PC-3 (cell line): ENCODE measurements around the gene TMEM259. TPM values are rescaled to one million over a fixed set of nuclear protein-coding genes. Genes with fewer than 3 reads are reported as not detected.

ENCODE experiments used
- ATAC-seq: fragments of 200-7000 bp; cut with Tn5 transposase; 2 replicates; pipeline ENCODE4 v1.9.1; 2020; ENCODE audit warnings: mild to moderate bottlenecking, moderate library complexity
- BruUV-seq: library from RNA; stranded (reverse); fragments of 400-500 nt; replicated peaks from 2 replicates; lab custom pipeline; 2021; lab: Mats Ljungman, UMichigan
- CTCF ChIA-PET: fragments of 300-600 bp; sonication (Branson Sonifier 250); formaldehyde crosslinking; loops from one replicate; lab custom pipeline; 2022; ENCODE audit warnings: antibody characterized with exemption; lab: Charles Lee
- POLR2A ChIA-PET: fragments of 300-600 bp; sonication (Branson Sonifier 250); formaldehyde crosslinking; loops from one replicate; lab custom pipeline; 2022; ENCODE audit warnings: antibody characterized with exemption; ENCODE audit not compliant: unreplicated experiment; lab: Charles Lee
- DNase-seq: peaks from one replicate; pipeline ENCODE4 v3.0.0-alpha.2; 2015
- H2AFZ ChIP-seq: fragments of 300-600 bp; sonication (generic); 2 replicates; pipeline ENCODE4 v1.6.0; 2016; ENCODE audit warnings: antibody characterized with exemption, low read length
- H3F3A ChIP-seq: fragments of 300-600 bp; sonication (generic); one replicate; pipeline ENCODE4 v1.6.0; 2017; ENCODE audit warnings: antibody characterized with exemption, low read length, control low read depth, mild to moderate bottlenecking; ENCODE audit not compliant: unreplicated experiment
- H3K27ac ChIP-seq: fragments of 300-600 bp; sonication (generic); 2 replicates; pipeline ENCODE4 v1.5.1; 2016; ENCODE audit warnings: mild to moderate bottlenecking, low read length
- H3K27me3 ChIP-seq: fragments of 300-600 bp; sonication (generic); 2 replicates; pipeline ENCODE4 v1.6.1; 2016; ENCODE audit warnings: low read length, mixed read lengths
- H3K36me3 ChIP-seq: fragments of 300-600 bp; sonication (generic); 2 replicates; pipeline ENCODE4 v1.6.1; 2016; ENCODE audit warnings: low read depth, mixed run types, low read length, mixed read lengths
- H3K4me1 ChIP-seq: fragments of 300-600 bp; sonication (generic); 2 replicates; pipeline ENCODE4 v1.5.1; 2016; ENCODE audit warnings: low read length; ENCODE audit not compliant: insufficient read depth
- H3K4me2 ChIP-seq: fragments of 300-600 bp; sonication (generic); 2 replicates; pipeline ENCODE4 v1.6.0; 2016; ENCODE audit warnings: low read length
- H3K4me3 ChIP-seq: fragments of 300-600 bp; sonication (generic); 2 replicates; pipeline ENCODE4 v1.5.1; 2016; ENCODE audit warnings: mild to moderate bottlenecking, low read length, mixed read lengths
- H3K79me2 ChIP-seq: fragments of 300-600 bp; sonication (generic); 2 replicates; pipeline ENCODE4 v1.6.1; 2017; ENCODE audit warnings: low read length, mixed read lengths
- H3K9ac ChIP-seq: fragments of 300-600 bp; sonication (generic); 2 replicates; pipeline ENCODE4 v1.6.0; 2016; ENCODE audit warnings: mild to moderate bottlenecking, low read length
- H3K9me2 ChIP-seq: fragments of 300-600 bp; sonication (generic); replicated peaks from 2 replicates; pipeline ENCODE4 v1.6.1; 2016; ENCODE audit warnings: mixed run types, low read length, mixed read lengths
- H3K9me3 ChIP-seq: fragments of 300-600 bp; sonication (generic); 2 replicates; pipeline ENCODE4 v1.6.1; 2016; ENCODE audit warnings: low read length, mixed read lengths
- H4K20me1 ChIP-seq: fragments of 300-600 bp; sonication (generic); 2 replicates; pipeline ENCODE4 v1.6.1; 2016; ENCODE audit warnings: low read length, mixed read lengths
- EZH2 ChIP-seq: fragments of 300-600 bp; sonication (generic); IDR thresholded peaks from one replicate; pipeline ENCODE4 v1.6.1; 2017; ENCODE audit warnings: antibody characterized with exemption, mild to moderate bottlenecking, low read length; ENCODE audit not compliant: unreplicated experiment
- EZH2phosphoT487 ChIP-seq: fragments of 300-600 bp; sonication (generic); IDR thresholded peaks from 2 replicates; pipeline ENCODE4 v1.6.1; 2018; ENCODE audit warnings: mild to moderate bottlenecking, antibody characterized with exemption, low read length, borderline replicate concordance
- intact Hi-C: fragments of 100-400 bp; cut with micrococcal nuclease; formaldehyde crosslinking; loops from 2 replicates; pipeline ENCODE4 v1.9.0; 2023
- total RNA-seq: library from RNA; depleted of rRNA; stranded (reverse); fragments of >200 nt; gene quantifications from 2 replicates; pipeline ENCODE4 v1.2.3, GENCODE V29; 2014
- TF ChIP-seq, protein P1 (sequence below): fragments of 300-600 bp; sonication (generic); conservative IDR thresholded peaks from 2 replicates; pipeline ENCODE4 v1.5.1; 2017; ENCODE audit warnings: antibody characterized with exemption, low read depth, mild to moderate bottlenecking, low read length

Gene TMEM259
- total RNA-seq, 1 experiment from 2014 or later = 136 TPM

DNA sequence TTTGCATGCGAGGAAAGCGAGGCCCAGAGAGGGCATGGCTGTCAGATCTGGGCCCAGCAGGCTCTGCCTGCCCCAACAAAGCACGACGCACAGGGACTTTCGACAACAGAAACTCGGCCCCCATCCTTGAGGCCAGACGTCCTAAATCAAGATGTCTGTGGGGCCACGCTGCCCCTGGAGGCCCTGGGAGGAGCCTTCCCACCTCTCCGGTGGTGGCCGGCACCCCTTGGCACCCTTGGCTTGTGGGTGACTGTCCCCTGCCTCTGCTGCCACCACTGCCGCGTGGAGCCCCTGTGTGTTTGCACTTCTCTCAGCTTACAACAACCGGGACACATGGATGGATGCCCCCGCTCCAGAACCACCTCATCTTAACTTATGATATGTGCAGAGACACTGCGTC is 32.4 kb downstream of the TMEM259 start:
- Histone ChIP-seq H2AFZ (no peak overlapping the region), H3K9me3 (no peaks in the 10 kb centered on the region), H3K27me3 (no peaks in the 10 kb centered on the region), H4K20me1 (no peaks in the 10 kb centered on the region), H3F3A (no peaks in the 10 kb centered on the region), H3K4me2 (no peak overlapping the region), H3K27ac (no peak overlapping the region), H3K9me2 (no peaks in the 10 kb centered on the region), H3K36me3 (no peaks in the 10 kb centered on the region; the same call in 1 of the 2 replicates), H3K4me3 (no peak overlapping the region), H3K9ac (no peak overlapping the region), H3K4me1 (peaks cover 5% of the 10 kb centered on the region), H3K79me2 (peaks cover 14% of the 10 kb centered on the region)
- DNase-seq (no peak), ATAC-seq (no peak)
- BruUV-seq = no TSS peak
- ChIA-PET CTCF (no interaction called here), POLR2A (no interaction called here)
- intact Hi-C loops = no loop called here
- TF ChIP-seq EZH2phosphoT487 = no peak
- TF ChIP-seq EZH2 = no peak
- TF ChIP-seq, protein P1, sequence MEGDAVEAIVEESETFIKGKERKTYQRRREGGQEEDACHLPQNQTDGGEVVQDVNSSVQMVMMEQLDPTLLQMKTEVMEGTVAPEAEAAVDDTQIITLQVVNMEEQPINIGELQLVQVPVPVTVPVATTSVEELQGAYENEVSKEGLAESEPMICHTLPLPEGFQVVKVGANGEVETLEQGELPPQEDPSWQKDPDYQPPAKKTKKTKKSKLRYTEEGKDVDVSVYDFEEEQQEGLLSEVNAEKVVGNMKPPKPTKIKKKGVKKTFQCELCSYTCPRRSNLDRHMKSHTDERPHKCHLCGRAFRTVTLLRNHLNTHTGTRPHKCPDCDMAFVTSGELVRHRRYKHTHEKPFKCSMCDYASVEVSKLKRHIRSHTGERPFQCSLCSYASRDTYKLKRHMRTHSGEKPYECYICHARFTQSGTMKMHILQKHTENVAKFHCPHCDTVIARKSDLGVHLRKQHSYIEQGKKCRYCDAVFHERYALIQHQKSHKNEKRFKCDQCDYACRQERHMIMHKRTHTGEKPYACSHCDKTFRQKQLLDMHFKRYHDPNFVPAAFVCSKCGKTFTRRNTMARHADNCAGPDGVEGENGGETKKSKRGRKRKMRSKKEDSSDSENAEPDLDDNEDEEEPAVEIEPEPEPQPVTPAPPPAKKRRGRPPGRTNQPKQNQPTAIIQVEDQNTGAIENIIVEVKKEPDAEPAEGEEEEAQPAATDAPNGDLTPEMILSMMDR = no peak

DNA sequence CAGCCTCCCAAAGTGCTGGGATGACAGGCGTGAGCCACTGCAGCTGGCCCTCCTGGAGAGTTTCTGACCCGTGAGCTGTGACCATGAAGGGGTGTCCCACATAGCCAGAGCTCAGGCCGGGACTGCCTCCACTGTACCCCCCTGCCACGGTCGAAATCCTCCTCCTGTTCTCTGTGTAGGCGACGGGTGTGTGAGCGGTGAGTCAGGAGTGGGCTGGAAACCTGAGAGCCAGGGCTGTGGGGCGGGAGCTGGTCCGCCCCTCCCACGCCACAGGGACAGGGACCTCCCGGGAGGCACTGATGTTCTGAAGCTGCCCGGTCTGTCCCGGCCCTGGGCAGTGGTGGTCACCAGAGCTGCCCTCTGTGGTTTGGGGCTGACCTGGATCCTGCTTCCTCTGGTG is 32.8 kb downstream of the TMEM259 start:
- CTCF ChIA-PET = no interaction called here

DNA sequence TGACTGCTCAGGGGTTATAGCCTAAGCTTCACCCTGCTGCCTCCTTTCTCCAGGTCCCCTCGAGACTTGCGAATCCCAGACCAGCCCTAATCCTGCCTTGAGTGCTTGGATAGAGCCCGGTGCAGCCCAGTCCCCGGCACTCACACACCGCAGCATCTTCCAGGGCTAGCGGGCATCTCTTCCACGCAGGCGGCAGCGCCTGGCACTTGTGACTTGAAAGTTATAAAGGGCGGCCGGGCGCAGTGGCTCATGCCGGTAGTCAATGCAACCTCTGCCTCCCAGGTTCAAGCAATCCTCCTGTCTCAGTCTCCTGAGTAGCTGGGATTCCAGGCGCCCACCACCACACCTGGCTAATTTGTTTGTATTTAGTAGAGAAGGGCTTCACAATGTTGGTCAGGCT is 34.8 kb downstream of the TMEM259 start:
- no peak overlapping the region for H3K4me2 ChIP-seq
- H3K79me2 ChIP-seq = peaks cover 14% of the 10 kb centered on the region
- H3K36me3 ChIP-seq = no peaks in the 10 kb centered on the region; the same call in 1 of the 2 replicates
- ChIA-PET CTCF (no interaction called here), POLR2A (no interaction called here)
- ATAC-seq = no peak
- peaks cover 8% of the 10 kb centered on the region for H3K4me1 ChIP-seq
- H3K9ac ChIP-seq = no peak overlapping the region
- DNase-seq = no peak
- no peak overlapping the region for H3K4me3 ChIP-seq
- no peak overlapping the region for H2AFZ ChIP-seq
- intact Hi-C loops = no loop called here
- BruUV-seq = no TSS peak
- no peaks in the 10 kb centered on the region for H3F3A ChIP-seq
- H3K27ac ChIP-seq = no peak overlapping the region
- no peaks in the 10 kb centered on the region for H3K27me3 ChIP-seq
- no peaks in the 10 kb centered on the region for H3K9me3 ChIP-seq
- H4K20me1 ChIP-seq = no peaks in the 10 kb centered on the region
- TF ChIP-seq, protein P1 = no peak
- TF ChIP-seq EZH2 (no peak), EZH2phosphoT487 (no peak)
- no peaks in the 10 kb centered on the region for H3K9me2 ChIP-seq

More for the DNA sequence above, 32.8 kb downstream of the TMEM259 start:
- POLR2A ChIA-PET = no interaction called here
- no peaks in the 10 kb centered on the region for H3K27me3 ChIP-seq
- H3K9me2 ChIP-seq = no peaks in the 10 kb centered on the region
- no peaks in the 10 kb centered on the region; the same call in 1 of the 2 replicates for H3K36me3 ChIP-seq
- H2AFZ ChIP-seq = no peak overlapping the region
- no peak overlapping the region for H3K27ac ChIP-seq
- TF ChIP-seq EZH2 (no peak), EZH2phosphoT487 (no peak)
- TF ChIP-seq, protein P1 = no peak
- H3K4me1 ChIP-seq = peaks cover 6% of the 10 kb centered on the region
- BruUV-seq = no TSS peak
- DNase-seq (no peak), ATAC-seq (no peak)
- no peaks in the 10 kb centered on the region for H3F3A ChIP-seq
- no peak overlapping the region for H3K4me2 ChIP-seq
- intact Hi-C loops = no loop called here
- H3K9ac ChIP-seq = no peak overlapping the region
- H3K9me3 ChIP-seq = no peaks in the 10 kb centered on the region
- no peak overlapping the region for H3K4me3 ChIP-seq
- peaks cover 14% of the 10 kb centered on the region for H3K79me2 ChIP-seq
- H4K20me1 ChIP-seq = no peaks in the 10 kb centered on the region
